GM06990 (cell line): Measurements from ENCODE around the gene TRIM38.

ENCODE experiments used
- DNase-seq: peaks from one replicate; pipeline ENCODE4 v3.0.0-alpha.2; 2011; ENCODE audit not compliant: insufficient read length; ENCODE audit errors: extremely low read depth
- H3K27me3 ChIP-seq: replicated peaks from 2 replicates; pipeline ENCODE4 v1.6.0; 2011; ENCODE audit warnings: low read length; ENCODE audit not compliant: control insufficient read depth, insufficient read depth
- H3K36me3 ChIP-seq: 2 replicates; pipeline ENCODE4 v1.5.1; 2011; ENCODE audit warnings: low read length; ENCODE audit not compliant: control insufficient read depth, insufficient read depth
- H3K4me3 ChIP-seq: replicated peaks from 2 replicates; pipeline ENCODE4 v1.5.1; 2011; ENCODE audit warnings: low read depth, mild to moderate bottlenecking, control low read depth, low read length
- TF ChIP-seq, protein P1 (sequence below): IDR thresholded peaks from 2 replicates; pipeline ENCODE4 v1.5.1; 2011; ENCODE audit warnings: low read length, control low read depth, mild to moderate bottlenecking, inconsistent platforms; ENCODE audit not compliant: insufficient read depth, poor library complexity, severe bottlenecking

TRIM38 gene

DNA sequence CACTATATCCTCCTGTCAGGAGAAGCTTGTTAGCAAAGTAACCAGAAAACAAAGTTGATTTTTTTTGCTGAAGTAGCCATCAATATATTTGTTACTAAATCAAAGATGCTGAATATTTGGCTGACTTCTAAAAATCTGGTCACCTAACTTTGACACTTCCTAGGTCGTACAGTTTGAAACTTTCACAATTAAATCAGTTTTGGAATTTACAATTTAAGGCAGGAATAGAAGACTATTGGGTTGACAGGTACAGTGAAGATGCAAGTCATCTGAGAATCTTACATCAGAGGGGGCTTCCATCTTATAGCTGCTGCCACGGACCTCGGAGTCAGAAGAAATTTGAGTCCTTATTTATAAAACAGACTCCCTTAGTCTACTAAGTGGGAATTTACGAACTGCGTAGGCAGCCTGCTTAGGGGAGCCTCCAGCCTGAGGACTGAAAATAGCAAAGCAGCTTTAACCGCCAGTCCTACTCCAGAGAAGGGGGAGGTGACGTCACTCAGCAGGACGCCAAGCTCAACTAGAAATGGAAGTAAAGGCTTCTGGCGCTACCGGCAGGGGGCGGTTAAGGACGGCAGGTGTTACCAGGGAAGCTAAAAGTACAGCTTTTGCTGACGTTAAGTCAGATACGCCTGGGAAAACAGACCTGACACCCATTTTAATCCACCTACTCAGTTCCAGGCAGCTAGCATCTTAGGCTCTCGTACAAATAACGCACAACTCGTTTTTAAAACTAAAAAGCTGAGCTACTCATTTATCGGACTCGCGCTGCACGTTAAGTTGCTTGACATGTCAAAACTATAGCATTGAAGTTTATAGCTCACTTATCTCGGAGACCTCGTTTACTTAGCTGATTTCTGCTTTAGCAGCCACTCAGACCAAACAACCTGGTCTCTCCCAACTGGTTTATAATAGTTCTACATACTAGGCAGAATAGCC lies 63.6 kb downstream of the TRIM38 start:
- Histone ChIP-seq H3K27me3 (no peaks in the 10 kb centered on the region), H3K36me3 (no peaks in the 10 kb centered on the region), H3K4me3 (peak overlapping the region; percentile 66)
- TF ChIP-seq, protein P1, sequence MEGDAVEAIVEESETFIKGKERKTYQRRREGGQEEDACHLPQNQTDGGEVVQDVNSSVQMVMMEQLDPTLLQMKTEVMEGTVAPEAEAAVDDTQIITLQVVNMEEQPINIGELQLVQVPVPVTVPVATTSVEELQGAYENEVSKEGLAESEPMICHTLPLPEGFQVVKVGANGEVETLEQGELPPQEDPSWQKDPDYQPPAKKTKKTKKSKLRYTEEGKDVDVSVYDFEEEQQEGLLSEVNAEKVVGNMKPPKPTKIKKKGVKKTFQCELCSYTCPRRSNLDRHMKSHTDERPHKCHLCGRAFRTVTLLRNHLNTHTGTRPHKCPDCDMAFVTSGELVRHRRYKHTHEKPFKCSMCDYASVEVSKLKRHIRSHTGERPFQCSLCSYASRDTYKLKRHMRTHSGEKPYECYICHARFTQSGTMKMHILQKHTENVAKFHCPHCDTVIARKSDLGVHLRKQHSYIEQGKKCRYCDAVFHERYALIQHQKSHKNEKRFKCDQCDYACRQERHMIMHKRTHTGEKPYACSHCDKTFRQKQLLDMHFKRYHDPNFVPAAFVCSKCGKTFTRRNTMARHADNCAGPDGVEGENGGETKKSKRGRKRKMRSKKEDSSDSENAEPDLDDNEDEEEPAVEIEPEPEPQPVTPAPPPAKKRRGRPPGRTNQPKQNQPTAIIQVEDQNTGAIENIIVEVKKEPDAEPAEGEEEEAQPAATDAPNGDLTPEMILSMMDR, result peak; percentile 89
- peak; percentile 79 for DNase-seq

- Histone ChIP-seq H3K36me3 (no peaks in the 10 kb centered on the region), H3K27me3 (no peaks in the 10 kb centered on the region), H3K4me3 (peak overlapping the region; percentile 66)
- DNase-seq, result peak; percentile 91
- TF ChIP-seq, protein P1, result no peak
Measured at GRCh38 chr6:26026833-26027490, 64.4 kb downstream of the TRIM38 start.

DNA sequence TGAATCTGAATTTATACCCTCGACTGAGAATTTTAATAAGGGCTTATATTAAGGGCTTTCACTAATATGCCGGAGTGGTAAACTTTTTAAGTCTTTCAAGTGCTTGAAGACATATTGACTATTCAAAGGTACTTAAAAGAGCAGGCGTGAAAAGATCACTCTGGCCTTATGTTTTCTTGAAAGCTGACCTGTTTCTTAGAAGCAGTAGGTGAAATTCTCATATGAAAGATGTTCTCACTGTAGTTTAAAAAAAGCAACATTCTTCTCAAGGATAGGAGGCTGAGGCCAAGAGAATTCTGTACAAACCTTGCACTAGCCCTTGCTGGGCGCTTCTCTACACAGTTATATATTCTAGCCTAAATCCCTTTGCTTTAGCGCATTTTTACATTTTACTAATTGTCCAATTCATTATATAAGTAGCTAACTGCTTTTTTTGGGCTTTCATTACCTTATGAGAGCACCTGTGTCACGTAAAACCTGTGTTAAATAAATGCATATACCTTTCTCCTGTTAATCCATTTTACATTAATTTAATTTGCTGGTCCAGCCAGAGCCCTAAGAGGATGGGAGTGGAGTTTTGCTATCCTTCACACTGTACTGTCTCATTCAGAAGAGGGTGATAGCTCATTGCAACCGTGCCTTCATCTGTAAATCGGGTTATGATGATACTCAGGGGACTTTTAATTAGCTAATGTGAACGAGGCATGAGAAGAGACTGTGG lies 65.0 kb downstream of the TRIM38 start:
- TF ChIP-seq, protein P1, result no peak
- H3K4me3 ChIP-seq, result peak overlapping the region; percentile 66
- DNase-seq, result no peak
- H3K27me3 ChIP-seq, result no peaks in the 10 kb centered on the region
- no peaks in the 10 kb centered on the region for H3K36me3 ChIP-seq

- DNase-seq, result no peak
- no peaks in the 10 kb centered on the region for H3K27me3 ChIP-seq
- TF ChIP-seq, protein P1, result no peak
- no peak overlapping the region for H3K4me3 ChIP-seq
- H3K36me3 ChIP-seq, result no peaks in the 10 kb centered on the region
Measured at GRCh38 chr6:26028212-26028745, 65.7 kb downstream of the TRIM38 start.

DNA sequence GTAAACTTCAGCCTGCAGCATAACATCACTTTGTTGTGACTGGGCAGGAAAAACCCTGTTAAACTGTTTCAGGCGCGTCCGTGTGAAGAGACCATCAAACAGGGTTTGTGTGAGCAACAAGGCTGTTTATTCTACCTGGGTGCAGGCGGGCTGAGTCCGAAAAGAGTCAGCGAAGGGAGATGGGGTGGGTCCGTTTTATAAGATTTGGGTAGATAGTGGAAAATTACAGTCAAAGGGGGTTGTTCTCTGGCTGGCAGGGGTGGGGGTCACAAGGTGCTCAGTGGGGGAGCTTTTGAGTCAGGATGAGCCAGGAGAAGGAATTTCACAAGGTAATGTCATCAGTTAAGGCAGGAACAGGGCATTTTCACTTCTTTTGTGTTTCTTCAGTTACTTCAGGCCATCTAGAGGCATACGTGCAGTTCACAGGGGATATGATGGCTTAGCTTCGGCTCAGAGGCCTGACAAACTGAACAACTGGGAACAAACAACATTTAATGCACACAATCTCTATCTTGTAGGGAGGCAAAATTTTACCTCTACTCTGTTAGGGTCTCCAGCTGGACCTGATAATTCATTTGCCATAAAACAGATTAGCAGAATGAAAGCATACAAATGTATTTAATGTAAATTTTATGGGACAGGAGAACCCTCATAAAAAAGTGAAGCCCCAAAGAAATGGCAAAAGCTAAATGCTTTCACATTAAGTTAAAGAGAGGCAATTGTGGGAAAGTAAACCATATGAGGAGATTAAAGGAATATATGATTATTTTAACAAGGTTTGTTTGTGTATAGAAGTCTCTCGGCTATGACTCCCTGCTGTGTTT lies 66.4 kb downstream of the TRIM38 start:
- DNase-seq, result no peak
- TF ChIP-seq, protein P1, result no peak
- H3K27me3 ChIP-seq, result no peaks in the 10 kb centered on the region
- H3K36me3 ChIP-seq, result no peaks in the 10 kb centered on the region
- H3K4me3 ChIP-seq, result no peak overlapping the region
